ENCODE results near the gene ACSM2B.
"Not testable (repeated sequence)": the region's sequence is repeated elsewhere in the genome, so short reads cannot be mapped to it uniquely, and the experiment has no call there.

ACSM2B gene

DNA sequence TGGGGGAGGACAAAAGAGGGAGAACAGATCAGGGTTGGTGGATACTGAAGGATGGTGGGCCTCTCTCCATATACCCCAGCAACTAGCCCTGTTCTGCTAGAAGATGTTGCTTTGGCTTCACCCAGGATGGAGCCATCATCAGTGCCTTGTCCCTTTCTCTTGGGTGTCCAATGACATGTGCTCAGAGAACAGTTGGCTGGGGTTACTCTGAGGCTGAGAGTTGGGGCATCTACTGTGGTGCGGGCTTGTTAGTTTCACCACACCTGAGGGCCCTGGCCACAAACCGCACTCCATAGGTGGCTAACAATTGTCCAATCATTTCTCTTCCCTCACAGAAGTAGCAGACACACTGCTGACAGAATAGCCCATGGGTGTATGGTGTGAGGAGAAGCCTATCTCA lies 18.9 kb upstream of the ACSM2B start:
- not testable (repeated sequence) for DNase-seq

DNA sequence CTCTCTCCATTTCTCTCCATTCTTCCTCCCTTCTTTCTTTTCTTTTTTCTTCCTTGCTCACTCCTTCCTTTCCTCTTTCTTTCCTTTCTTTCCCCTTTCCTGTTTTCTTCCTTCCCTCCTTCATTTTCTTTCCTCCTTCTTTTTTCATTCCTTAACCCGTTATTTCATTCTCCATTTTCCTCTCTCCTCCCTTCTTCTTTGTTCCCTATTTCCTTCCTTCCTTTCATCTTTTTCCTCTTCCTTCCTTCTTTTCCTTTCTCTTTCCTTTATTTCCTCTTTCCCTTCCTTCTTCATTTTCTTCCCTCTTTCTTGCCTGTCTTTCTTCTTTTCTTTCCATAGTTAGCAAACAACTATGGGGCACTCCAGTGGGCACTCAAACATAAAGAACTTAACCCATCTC lies 16.6 kb upstream of the ACSM2B start:
- DNase-seq = not testable (repeated sequence)

DNA sequence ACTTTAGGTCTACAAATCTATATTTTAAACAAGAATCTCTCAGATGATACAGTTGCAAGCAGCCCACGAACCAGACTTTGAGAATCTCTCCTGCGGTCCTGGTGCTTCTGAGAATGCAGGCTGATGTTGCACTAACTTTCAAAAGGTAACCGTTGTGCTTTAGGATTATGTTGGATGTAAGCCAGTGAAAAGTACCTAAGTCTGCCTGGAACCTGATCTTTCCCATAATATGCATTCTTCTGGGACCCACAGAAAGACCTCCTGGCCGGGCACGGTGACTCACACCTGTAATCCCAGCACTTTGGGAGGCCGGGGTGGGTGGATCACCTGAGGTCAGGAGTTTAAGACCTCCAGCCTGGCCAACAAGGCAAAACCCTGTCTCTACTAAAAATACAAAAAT lies 13.3 kb upstream of the ACSM2B start:
- DNase-seq = not testable (repeated sequence)

DNA sequence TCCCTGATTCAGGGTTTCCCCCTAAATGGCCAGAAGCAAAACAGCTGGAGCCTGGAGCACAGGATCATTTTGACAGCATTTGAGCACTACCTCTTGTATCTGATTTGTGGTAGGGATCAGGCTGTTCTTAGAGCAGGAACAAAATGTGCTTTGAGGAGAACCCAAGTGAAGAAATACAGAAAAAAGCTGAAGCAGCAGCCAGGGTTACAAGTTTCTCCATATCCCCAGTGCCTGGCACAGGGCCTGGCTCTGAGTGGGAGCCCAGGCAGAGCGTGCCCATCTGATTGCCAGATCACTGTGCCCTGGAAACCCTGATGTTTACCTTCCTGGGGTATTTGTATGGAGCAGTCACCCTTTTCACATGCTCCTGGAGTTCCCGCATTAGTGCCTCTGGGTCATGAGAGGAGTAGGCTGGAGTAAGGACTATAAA lies 11.5 kb upstream of the ACSM2B start:
- DNase-seq = not testable (repeated sequence)

DNA sequence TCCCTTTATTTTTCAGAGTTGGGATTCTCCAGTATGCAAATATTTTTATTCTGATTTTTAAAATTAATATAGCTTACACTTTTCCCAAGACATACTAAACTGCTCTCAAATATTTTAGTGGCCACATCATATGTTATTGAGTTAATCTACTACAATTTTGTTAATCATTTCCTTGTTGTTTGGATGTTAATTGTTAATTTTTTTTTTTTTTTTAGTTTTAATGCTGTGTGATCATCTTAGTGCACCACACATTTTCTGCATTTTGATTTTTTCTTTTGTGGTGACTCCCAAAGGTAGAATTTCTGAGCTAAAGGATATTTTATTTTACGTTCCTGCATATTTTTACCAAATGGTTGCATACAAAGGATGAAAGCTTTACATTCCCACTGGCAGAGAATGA lies 10.5 kb upstream of the ACSM2B start:
- DNase-seq = not testable (repeated sequence)

DNA sequence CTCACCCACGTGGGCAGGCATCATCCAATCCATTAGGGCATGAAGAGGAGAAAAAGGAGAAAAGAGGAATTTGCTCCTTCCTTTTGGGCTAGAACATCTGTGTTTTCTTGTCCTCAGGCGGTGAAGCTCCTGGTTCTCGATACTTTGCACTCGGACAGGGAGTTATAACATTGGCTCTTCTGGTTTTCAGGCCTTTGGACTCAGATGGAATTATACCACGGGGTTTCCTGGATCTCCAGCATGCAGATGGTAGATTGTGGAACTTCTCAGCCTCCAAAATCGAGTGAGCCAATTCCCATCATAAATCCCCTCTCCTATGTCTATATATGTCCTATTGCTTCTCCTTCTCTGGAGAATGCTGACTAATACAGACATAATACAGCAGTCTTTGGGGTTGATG lies 9.9 kb upstream of the ACSM2B start:
- DNase-seq = not testable (repeated sequence)

DNA sequence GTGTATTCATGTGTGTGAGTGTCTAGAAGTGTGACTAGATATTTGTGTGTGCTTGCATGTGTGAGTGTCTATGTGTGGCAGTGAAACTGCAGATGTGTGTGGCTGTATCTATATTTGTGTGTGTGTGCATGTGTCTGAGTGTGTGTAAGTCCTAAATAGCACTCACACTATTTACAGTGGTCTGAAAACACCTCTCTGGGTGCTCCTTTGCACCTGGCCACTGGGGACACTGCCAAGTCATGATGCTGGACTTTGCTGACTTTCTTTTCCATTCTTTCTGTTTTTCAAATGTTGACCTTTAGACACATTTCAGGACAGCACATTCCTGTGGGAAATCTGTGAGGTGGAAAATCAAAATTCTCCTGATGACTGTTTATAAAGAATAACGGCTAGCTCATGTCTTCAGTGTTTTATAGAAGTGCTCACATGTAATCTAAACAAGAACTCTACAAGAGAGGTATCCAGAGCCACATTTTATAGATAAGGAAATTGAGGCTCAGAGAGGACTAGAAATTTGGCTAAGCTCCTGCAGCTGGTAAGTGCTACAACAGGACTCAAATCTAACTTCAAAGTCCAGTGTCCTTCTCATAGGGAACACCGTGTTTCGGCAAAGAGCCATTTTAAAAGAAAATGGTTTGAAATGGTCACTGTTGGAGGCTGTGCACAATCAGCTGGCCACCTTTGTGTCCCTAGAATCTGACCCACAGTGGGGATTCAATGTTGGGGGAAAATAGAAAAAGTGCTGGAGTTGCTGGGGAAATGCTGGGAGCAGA lies 4.5 kb upstream of the ACSM2B start:
- not testable (repeated sequence) for DNase-seq

DNA sequence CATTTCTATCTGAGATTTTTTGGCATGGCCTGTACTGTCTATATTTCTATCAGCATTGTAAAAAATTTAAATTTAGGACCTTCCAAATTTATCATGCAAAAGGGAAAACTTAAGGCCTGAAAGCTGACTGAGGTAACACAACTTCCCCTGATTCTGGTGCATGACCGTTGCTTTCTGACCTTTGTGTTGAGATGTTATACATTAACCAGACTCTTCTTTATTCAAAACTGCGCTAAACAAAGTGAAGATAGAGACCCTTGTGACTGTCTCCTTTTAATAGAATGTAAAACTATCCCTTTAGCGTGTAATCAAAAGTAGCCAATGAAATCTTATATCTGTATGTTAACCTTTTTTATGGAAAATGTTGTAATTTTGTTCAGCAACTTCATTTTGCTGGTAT lies 1.9 kb upstream of the ACSM2B start:
- DNase-seq = not testable (repeated sequence)

DNA sequence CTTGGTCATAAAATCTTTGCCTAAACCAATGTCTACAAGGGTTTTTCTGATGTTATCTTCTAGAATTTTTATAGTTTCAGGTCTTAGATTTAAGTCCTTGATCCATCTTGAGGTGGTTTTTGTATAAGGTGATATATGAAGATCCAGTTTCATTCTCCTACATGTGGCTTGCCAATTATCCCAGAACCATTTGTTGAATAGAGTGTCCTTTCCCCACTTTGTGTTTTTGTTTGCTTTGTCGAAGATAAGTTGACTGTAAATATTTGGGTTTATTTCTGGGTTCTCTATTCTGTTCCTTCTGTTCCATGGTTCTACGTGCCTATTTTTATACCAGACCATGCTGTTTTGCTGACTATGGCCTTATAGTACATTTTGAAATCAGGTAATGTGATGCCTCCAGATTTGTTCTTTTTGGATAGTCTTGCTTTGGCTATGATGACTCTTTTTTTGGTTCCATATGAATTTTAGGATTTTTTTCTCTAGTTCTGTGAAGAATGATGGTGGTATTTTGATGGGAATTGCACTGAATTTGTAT lies 7.0 kb downstream of the ACSM2B start:
- DNase-seq = not testable (repeated sequence)

DNA sequence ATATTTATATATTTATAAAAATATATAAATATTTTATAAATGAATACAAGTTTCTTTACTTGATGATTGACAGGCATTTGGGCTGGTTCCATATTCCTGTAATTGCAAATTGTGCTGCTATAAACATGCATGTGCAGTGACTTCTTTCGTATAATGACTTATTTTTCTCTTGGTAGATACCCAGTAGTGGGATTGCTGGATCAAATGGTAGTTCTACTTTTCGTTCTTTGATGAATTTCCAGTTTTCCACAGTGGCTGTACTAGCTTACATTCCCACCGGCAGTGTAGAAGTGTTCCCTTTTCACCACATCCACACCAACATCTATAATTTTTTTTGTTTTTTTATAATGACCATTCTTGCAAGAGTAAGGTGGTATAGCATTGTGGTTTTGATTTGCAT lies 7.8 kb downstream of the ACSM2B start:
- no peak for DNase-seq

DNA sequence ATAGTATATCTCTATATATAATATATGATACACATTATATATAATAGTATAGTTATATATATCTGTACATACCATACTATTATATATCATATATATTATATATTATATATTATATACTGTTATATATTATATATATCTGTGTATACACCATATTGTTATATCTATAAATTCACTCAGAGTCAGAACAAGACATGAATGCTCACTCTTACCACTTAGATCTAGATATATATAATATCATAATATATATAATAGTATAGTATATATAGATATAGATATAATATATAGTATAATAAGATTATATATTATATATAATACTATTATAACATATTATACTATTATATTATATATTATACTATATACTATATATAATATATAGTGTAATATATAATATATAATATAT lies 9.3 kb downstream of the ACSM2B start:
- no peak for DNase-seq

DNA sequence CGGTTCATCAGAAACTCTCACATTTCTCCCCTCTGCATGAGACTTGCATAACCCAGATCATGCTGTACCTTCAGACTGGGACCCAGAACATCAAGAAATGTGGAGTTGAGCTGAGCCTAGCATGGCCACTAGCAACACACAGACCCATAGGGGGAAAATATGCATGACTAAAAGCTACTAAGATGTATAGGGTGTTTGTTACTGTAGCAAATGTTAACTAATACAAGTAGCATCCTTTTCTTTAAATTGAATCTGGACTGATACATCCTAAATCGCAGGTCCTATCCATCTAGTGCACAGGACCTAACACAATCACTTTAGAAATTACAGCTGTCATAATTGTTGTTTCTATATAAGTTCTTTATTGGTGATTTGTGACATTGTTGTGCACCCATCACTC lies 10.8 kb downstream of the ACSM2B start:
- DNase-seq = not testable (repeated sequence)

DNA sequence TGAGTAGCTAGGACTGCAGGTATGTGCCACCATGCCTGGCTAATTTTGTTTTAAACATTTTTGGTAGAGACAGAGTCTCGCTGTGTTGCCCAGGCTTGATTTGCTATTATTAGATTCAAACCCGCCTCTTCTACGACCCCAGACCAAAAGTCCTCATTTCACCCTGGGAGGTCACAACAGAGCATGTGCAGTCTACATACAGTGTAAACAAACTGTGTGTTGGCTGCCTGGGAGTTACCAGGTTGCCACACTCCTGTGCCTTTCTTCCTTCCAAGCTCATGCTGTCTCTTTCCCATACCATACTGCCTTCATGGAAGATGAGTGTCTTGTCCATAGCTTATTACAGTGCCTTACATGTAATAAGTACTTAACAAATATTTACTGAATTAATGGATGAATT lies 11.9 kb downstream of the ACSM2B start:
- DNase-seq = not testable (repeated sequence)

DNA sequence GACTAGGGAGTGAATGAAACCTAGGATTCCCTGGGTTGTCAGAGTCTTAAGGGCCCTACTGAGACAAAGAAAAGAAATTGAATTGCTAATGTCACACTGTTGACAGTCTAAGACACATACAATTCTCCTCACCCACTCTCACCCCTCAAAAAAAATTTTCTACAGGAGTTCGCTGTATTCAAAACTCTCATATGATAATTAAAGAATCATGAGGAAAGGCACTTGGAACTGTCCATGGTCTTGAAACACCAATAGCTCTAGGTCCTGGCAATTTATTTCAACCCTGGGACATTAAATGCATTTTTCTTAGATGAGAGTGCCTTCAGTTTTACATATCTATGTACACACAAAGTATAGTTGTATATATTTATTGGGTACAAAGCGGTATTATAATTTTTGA lies 20.5 kb downstream of the ACSM2B start:
- DNase-seq = not testable (repeated sequence)

DNA sequence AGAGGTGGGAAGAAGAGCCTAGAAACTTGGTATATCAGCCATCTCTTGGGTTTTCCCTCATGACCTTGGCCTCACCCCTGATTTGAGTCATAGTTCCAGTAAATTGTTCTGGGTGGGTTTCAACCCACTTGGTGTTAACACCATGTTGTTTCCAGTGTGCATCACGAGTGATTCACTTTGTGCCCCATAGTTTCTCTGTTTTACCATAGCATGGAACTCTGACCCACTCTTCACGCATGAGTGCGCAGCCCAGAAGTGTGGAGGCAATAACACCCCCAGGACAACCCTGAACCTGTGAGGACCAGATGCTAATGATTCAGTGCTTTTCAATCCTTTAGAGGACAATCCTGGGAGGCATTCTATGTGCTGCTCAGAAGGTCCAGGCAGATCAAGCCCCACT lies 21.5 kb downstream of the ACSM2B start:
- DNase-seq = not testable (repeated sequence)

DNA sequence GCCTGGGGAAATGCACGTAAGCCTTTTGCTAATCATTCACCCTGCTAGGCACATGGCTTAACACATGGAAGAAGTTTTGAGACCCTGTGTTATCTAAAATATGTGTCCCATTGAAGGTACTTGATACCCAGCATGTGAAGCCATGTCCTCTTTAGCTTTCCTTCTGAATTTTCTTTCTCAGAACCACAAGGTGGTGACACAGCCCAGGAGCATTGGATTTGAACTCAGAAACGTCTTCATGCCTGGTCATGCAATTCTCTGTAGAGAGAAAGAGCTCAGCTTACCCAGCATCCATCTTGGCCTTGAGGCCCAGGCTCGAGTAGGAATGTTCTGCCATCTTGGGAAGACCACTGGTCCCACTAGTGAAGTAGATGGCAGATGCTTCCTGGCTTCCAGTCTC lies 22.7 kb downstream of the ACSM2B start:
- DNase-seq = not testable (repeated sequence)

DNA sequence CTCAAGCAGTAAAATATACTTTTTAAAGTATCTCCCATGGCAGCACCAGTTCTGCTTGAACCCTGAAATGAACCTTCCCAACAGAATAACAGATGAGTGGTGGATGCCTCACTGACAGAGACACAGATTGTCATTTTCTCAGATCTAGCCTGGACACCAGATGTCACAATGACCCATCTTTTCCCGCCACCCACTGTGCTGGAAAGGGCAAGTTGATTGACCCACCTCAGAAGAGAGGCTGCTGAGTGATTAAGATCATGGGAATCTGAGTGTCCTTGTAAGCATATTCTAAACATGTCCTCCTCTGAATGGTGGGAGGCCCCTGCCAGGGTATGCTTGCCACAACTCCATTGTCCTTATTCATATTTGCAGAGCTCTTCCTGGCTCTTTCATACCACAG lies 29.2 kb downstream of the ACSM2B start:
- DNase-seq = not testable (repeated sequence)

DNA sequence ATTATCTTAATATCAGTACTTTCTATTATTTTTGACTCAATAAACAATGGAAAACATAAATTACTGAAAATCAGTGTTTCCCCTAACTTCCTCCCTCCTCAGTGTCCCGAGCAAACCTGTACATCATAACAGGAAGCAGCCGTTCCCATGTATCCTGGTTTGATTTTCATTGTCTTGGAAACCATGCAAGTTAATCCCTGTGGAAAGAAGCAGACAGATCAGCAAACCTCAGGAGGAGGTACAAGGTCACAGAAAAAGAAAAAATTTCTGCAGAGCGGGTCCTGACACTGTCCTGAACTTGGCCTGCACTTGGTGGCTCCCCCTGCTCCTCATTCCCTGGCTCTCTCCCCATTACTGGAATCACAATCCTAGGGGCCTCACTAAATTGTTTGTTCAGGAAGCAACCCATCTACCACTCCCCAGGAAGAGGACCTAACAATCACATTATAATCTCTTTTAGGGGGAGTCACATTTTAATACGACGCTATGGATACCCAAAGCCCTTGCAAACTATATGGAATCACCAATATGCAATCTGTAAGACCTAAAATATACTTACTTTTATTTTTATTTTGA lies 29.8 kb downstream of the ACSM2B start:
- DNase-seq = not testable (repeated sequence)

DNA sequence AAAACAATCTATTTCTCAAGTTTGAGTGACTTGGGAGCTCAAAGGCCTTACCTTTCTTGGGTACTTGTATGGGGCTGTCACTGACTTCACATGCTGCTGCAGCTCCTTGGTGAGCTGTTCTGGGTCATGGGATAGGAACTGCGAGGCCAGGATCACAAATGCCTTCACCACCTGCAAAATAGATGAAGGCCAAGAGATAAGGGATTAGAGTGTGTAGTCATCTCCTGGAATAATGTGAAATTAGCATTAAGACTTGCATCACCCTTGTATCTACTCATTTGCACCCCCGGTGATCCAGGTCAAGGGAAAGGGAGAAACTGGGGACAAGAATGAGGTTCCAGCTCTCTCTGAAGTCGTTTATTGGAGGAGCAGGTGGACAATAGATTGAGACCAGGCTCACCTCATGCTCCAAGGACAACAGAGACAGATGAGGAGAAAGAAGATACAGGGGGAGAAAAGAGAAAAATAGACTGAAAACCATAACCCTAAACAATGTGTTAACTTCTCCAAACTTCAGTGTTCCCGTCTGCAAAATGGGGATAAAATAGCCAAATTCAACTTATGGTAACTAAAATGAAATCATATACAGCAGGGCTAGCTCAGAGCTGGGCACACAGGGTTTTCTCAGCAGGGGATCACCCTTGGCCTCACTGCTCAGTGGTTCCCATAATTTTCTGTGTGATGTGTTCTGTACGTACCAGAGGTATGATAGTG lies 35.4 kb downstream of the ACSM2B start:
- not testable (repeated sequence) for DNase-seq

DNA sequence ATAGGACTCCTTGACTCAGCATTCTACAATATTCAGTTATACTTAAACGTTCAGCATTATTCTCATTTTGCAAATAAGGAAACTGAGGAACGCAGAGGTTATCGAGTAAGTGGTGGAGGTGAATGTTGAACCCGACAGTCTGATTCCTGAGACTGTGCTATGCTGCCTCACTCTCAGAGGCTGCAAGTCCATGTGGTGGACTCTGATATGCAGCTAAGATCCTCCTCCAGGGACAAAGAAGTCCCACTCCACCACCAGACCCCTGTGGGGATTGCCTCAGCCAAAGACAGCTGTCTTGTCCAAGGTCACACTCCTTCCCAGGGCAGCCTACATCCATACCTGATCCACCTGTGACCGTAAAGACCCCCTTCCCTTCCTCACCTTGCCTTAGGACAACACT lies 37.5 kb downstream of the ACSM2B start:
- no peak for DNase-seq

DNA sequence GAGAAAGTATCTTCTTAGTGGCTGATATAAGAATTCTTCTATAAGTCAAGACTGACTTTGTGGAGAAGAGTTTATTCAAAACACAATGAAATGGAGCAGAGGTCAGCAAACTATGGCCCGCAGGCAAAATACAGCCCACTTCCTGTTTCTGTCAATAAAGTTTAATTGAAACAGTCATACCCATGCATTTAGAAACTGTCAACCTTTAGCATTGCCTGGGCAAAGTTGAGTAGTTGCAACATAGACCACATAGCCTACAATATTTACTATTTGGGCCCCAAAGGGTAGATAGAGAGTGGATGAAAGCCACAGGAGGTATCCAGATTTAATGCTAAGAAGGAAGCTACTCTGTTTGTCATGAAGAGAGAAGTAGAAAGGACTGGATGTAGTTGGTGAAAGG lies 38.0 kb downstream of the ACSM2B start:
- DNase-seq = no peak

DNA sequence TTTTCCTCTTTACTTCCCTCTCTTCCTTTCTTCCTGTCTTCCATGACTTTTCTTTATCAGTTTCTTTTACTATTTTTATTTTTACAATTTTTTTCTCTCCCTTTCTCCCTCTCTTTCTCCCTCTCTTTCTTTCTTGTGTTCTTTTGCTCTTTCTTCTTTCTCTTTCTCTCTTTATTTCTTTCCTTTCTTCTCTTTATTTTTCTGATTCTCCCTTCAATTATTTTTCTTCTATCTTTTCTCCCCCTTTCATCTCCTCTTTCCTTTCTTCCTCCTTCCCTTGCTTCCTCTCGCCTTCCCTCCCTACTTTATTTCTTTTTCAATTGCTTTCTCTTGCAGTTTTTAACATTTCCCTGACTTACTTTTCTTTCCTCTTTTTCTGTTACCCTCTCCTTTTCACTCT lies 39.5 kb downstream of the ACSM2B start:
- DNase-seq = not testable (repeated sequence)

DNA sequence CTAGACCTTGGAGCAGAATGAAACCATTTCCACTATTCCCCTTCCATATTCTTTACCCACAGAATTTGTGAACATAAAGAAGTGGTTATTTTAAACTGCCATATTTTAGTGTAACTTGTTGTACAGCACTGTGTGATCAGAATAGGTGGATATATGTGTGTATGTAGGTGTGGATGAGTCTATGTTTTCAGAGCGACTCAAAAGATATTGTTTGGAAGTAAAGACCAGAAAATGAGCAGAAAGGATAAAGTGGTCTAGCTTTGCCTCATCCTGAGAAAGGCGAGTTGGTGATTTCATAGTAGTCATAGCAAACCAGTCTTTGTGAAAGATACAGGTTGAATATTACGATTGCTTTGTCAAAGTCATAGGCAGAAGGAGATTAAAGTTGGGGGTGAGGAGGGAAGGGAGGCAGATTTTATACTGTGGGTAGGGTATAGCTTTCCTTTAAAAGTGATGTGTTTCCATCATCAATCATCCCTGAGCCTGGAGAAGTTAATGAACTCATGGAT lies 43.8 kb downstream of the ACSM2B start:
- DNase-seq = not testable (repeated sequence)
